HepG2 (cell line): ENCODE data around the gene TTC6. TPM values are rescaled to one million over a fixed set of nuclear protein-coding genes. Genes with fewer than 3 reads are reported as not detected.

Experiments used
- KLF12 ChIP-seq: sonication (generic); formaldehyde crosslinking; IDR thresholded peaks from 2 replicates; pipeline ENCODE4 v1.4.0; 2020; ENCODE audit warnings: missing genetic modification reagents, borderline replicate concordance
- MBNL3 ChIP-seq: fragments of 250-450 bp; sonication (Bioruptor Pico); conservative IDR thresholded peaks from 2 replicates; pipeline ENCODE4 v1.8.0; 2022; ENCODE audit warnings: mild to moderate bottlenecking, inconsistent platforms
- TGIF2 ChIP-seq: IDR thresholded peaks from 2 replicates; pipeline ENCODE4 v1.6.1; 2016; ENCODE audit warnings: control low read depth, missing compliant biosample characterization
- ZNF547 ChIP-seq: sonication (generic); formaldehyde crosslinking; IDR thresholded peaks from 2 replicates; pipeline ENCODE4 v1.5.1; 2020; ENCODE audit warnings: mild to moderate bottlenecking, missing genetic modification reagents
- ZNF572 ChIP-seq: sonication (generic); formaldehyde crosslinking; IDR thresholded peaks from 2 replicates; pipeline ENCODE4 v1.5.1; 2020; ENCODE audit warnings: mild to moderate bottlenecking, missing genetic modification reagents
- ZNF629 ChIP-seq: sonication (generic); formaldehyde crosslinking; conservative IDR thresholded peaks from 2 replicates; pipeline ENCODE4 v1.5.0; 2020; ENCODE audit warnings: missing genetic modification reagents
- ZNF678 ChIP-seq: sonication (generic); formaldehyde crosslinking; IDR thresholded peaks from 2 replicates; pipeline ENCODE4 v1.4.0; 2020; ENCODE audit warnings: mild to moderate bottlenecking, missing genetic modification reagents
- polyA plus RNA-seq, 8 experiments: library from polyadenylated mRNA; depleted of rRNA in 3 of 8; stranded (reverse) in 7 of 8; unstranded in 1 of 8; fragments of >200 nt; fragmentation: Illumina TruSeq in 4 of 8; extraction: Trizol in 4 of 8; gene quantifications; 2 replicates each; pipeline versions ENCODE4 v1.2.1 to v1.2.3, GENCODE V29; 2011 to 2016; ENCODE audit warnings: low read depth in 4 of 8, missing spikeins in 1 of 8, mixed read lengths in 1 of 8; ENCODE audit not compliant: insufficient read depth in 1 of 8
- total RNA-seq, 5 experiments: library from RNA; depleted of rRNA; stranded (reverse); fragments of >200 nt; fragmentation: Illumina TruSeq; extraction: Trizol; gene quantifications; 2 replicates each; pipeline ENCODE4 v1.2.3, GENCODE V29; 2016; ENCODE audit warnings: low read depth in 1 of 5
- TF ChIP-seq, protein P1 (sequence below): sonication (generic); formaldehyde crosslinking; IDR thresholded peaks from 2 replicates; pipeline ENCODE4 v1.4.0; 2020; ENCODE audit warnings: missing genetic modification reagents
- TF ChIP-seq, protein P2 (sequence below): sonication (generic); formaldehyde crosslinking; IDR thresholded peaks from 2 replicates; pipeline ENCODE4 v1.5.1; 2020; ENCODE audit warnings: mild to moderate bottlenecking, moderate library complexity, missing genetic modification reagents

The TTC6 gene
- total and polyA plus RNA-seq, 2 of the 13 experiments (the other 11 are each of a cell fraction or from before 2014, with no cell fraction given): 9.3 to 27.4 TPM

DNA sequence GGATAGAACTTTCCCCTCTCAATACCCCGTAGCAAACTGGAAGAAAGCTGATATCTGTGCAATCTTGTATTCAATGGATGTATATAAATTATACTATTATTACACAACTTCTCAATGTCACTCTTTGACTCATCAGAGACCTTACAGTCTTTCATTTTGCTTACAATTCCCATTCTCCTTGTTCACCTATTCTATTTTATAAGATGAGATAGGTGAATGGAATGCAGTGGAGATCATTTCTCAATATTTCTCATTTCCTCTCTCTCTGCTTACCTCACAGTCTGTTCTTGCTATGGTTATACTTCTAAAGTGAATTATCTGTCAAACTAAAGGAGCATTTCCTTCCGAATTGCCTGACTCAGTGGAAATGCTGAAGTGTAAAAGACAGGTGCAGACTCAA is 15.3 kb upstream of the TTC6 start (continued):
- no peak for TF ChIP-seq KLF12 (CRISPR knock-in tag)
- TF ChIP-seq MBNL3 (CRISPR knock-in tag): no peak
- TF ChIP-seq ZNF547: no peak
- TF ChIP-seq ZNF629: no peak
- no peak for TF ChIP-seq ZNF572 (CRISPR knock-in tag)
- TF ChIP-seq, protein P1, sequence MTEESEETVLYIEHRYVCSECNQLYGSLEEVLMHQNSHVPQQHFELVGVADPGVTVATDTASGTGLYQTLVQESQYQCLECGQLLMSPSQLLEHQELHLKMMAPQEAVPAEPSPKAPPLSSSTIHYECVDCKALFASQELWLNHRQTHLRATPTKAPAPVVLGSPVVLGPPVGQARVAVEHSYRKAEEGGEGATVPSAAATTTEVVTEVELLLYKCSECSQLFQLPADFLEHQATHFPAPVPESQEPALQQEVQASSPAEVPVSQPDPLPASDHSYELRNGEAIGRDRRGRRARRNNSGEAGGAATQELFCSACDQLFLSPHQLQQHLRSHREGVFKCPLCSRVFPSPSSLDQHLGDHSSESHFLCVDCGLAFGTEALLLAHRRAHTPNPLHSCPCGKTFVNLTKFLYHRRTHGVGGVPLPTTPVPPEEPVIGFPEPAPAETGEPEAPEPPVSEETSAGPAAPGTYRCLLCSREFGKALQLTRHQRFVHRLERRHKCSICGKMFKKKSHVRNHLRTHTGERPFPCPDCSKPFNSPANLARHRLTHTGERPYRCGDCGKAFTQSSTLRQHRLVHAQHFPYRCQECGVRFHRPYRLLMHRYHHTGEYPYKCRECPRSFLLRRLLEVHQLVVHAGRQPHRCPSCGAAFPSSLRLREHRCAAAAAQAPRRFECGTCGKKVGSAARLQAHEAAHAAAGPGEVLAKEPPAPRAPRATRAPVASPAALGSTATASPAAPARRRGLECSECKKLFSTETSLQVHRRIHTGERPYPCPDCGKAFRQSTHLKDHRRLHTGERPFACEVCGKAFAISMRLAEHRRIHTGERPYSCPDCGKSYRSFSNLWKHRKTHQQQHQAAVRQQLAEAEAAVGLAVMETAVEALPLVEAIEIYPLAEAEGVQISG (CRISPR knock-in tag): no peak
- TF ChIP-seq TGIF2 (CRISPR knock-in tag): no peak
- TF ChIP-seq, protein P2, sequence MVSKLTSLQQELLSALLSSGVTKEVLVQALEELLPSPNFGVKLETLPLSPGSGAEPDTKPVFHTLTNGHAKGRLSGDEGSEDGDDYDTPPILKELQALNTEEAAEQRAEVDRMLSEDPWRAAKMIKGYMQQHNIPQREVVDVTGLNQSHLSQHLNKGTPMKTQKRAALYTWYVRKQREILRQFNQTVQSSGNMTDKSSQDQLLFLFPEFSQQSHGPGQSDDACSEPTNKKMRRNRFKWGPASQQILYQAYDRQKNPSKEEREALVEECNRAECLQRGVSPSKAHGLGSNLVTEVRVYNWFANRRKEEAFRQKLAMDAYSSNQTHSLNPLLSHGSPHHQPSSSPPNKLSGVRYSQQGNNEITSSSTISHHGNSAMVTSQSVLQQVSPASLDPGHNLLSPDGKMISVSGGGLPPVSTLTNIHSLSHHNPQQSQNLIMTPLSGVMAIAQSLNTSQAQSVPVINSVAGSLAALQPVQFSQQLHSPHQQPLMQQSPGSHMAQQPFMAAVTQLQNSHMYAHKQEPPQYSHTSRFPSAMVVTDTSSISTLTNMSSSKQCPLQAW: no peak
- TF ChIP-seq ZNF678: no peak
